H1 (cell line): ENCODE results near the gene ALG14. TPM values are rescaled to one million over a fixed set of nuclear protein-coding genes. Genes with fewer than 3 reads are reported as not detected.

Source experiments
- CHD1 ChIP-seq: IDR thresholded peaks from 2 replicates; pipeline ENCODE4 v1.6.1; 2012; ENCODE audit warnings: low read depth, low read length, improper control_type of control experiment
- CHD7 ChIP-seq: fragments of 300-600 bp; sonication (generic); IDR thresholded peaks from 2 replicates; pipeline ENCODE4 v1.7.1; 2012; ENCODE audit warnings: low read length, moderate library complexity, mild to moderate bottlenecking, inconsistent platforms; ENCODE audit not compliant: insufficient replicate concordance
- JUND ChIP-seq: IDR thresholded peaks from 2 replicates; pipeline ENCODE4 v1.6.1; 2011; ENCODE audit warnings: mild to moderate bottlenecking, improper control_type of control experiment, low read length
- POU5F1 ChIP-seq: IDR thresholded peaks from 2 replicates; pipeline ENCODE4 v1.6.1; 2011; ENCODE audit warnings: low read depth, mild to moderate bottlenecking, low read length, moderate library complexity
- SP4 ChIP-seq: IDR thresholded peaks from 2 replicates; pipeline ENCODE4 v1.6.1; 2012; ENCODE audit warnings: low read length, inconsistent platforms
- TEAD4 ChIP-seq: IDR thresholded peaks from 2 replicates; pipeline ENCODE4 v1.6.1; 2012; ENCODE audit warnings: low read depth, low read length, inconsistent platforms, mixed read lengths
- polyA plus RNA-seq, 7 experiments: library from polyadenylated mRNA; depleted of rRNA in 3 of 7; stranded (reverse) in 5 of 7; unstranded in 2 of 7; fragments of >200 nt in 5 of 7; fragments of 200-250 nt in 2 of 7; gene quantifications; 1 replicate in 5 of 7; 2 replicates in 1 of 7; 4 replicates in 1 of 7; pipeline versions ENCODE4 v1.2.1 to v1.2.3, GENCODE V29; 2011 to 2013; ENCODE audit warnings: missing spikeins in 2 of 7, mixed read lengths in 2 of 7
- total RNA-seq: library from RNA; stranded (reverse); fragmentation: NEBNext Ultra II Directional; extraction: Animal tissue kit (Norgen Biotek cat#: 25700); gene quantifications from 2 replicates; pipeline ENCODE4 v1.2.1, GENCODE V29; 2021
- TF ChIP-seq, protein P1 (sequence below): IDR thresholded peaks from 2 replicates; pipeline ENCODE4 v1.6.1; 2012; ENCODE audit warnings: low read length, inconsistent platforms
- TF ChIP-seq, protein P2 (sequence below): IDR thresholded peaks from 2 replicates; pipeline ENCODE4 v1.6.1; 2011; ENCODE audit warnings: low read depth, mild to moderate bottlenecking, low read length; ENCODE audit not compliant: insufficient read depth

Gene ALG14
- total and polyA plus RNA-seq, 2 of the 8 experiments (the other 6 are each of a cell fraction or from before 2014, with no cell fraction given) = 0.95 to 1.3 TPM

GRCh38 chr1:95018602-95019369 is 54.0 kb downstream of the ALG14 start (continued):
- TF ChIP-seq CHD7 (no peak), CHD1 (no peak), JUND (no peak), SP4 (no peak), TEAD4 (no peak), POU5F1 (no peak)
- TF ChIP-seq, protein P1, sequence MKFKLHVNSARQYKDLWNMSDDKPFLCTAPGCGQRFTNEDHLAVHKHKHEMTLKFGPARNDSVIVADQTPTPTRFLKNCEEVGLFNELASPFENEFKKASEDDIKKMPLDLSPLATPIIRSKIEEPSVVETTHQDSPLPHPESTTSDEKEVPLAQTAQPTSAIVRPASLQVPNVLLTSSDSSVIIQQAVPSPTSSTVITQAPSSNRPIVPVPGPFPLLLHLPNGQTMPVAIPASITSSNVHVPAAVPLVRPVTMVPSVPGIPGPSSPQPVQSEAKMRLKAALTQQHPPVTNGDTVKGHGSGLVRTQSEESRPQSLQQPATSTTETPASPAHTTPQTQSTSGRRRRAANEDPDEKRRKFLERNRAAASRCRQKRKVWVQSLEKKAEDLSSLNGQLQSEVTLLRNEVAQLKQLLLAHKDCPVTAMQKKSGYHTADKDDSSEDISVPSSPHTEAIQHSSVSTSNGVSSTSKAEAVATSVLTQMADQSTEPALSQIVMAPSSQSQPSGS = no peak
- TF ChIP-seq, protein P2, sequence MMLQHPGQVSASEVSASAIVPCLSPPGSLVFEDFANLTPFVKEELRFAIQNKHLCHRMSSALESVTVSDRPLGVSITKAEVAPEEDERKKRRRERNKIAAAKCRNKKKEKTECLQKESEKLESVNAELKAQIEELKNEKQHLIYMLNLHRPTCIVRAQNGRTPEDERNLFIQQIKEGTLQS = no peak
